WTC11 (cell line): ENCODE measurements around the gene SLC6A9. TPM values are rescaled to one million over a fixed set of nuclear protein-coding genes. Genes with fewer than 3 reads are reported as not detected.

ENCODE experiments used
- ATF3 ChIP-seq: sonication (generic); formaldehyde crosslinking; conservative IDR thresholded peaks from 2 replicates; pipeline ENCODE4 v1.8.1; 2022; ENCODE audit warnings: mild to moderate bottlenecking, missing genetic modification reagents
- CREB1 ChIP-seq: sonication (generic); formaldehyde crosslinking; IDR thresholded peaks from 2 replicates; pipeline ENCODE4 v1.8.0; 2023; ENCODE audit warnings: mild to moderate bottlenecking, missing genetic modification reagents
- E2F1 ChIP-seq: sonication (generic); formaldehyde crosslinking; IDR thresholded peaks from 2 replicates; pipeline ENCODE4 v1.8.0; 2022; ENCODE audit warnings: mild to moderate bottlenecking, missing genetic modification reagents
- ELF4 ChIP-seq: sonication (generic); formaldehyde crosslinking; IDR thresholded peaks from 2 replicates; pipeline ENCODE4 v1.8.1; 2022; ENCODE audit warnings: low read depth, mild to moderate bottlenecking, moderate library complexity, missing genetic modification reagents
- EMX1 ChIP-seq: fragments of 250-450 bp; sonication (Bioruptor Pico); IDR thresholded peaks from 2 replicates; pipeline ENCODE4 v1.8.0; 2021; ENCODE audit warnings: mild to moderate bottlenecking
- FOXK1 ChIP-seq: sonication (generic); formaldehyde crosslinking; IDR thresholded peaks from 2 replicates; pipeline ENCODE4 v1.8.0; 2022; ENCODE audit warnings: mild to moderate bottlenecking, moderate library complexity, missing genetic modification reagents
- HMGA2 ChIP-seq: fragments of 250-450 bp; sonication (Bioruptor Pico); IDR thresholded peaks from 2 replicates; pipeline ENCODE4 v1.4.0; 2021; ENCODE audit warnings: mild to moderate bottlenecking, moderate library complexity
- HMGXB4 ChIP-seq: sonication (generic); formaldehyde crosslinking; IDR thresholded peaks from 2 replicates; pipeline ENCODE4 v1.8.1; 2023; ENCODE audit warnings: mild to moderate bottlenecking, moderate library complexity, missing genetic modification reagents
- MYBL2 ChIP-seq: sonication (generic); formaldehyde crosslinking; IDR thresholded peaks from 2 replicates; pipeline ENCODE4 v1.8.1; 2023; ENCODE audit warnings: mild to moderate bottlenecking, moderate library complexity, missing genetic modification reagents
- NFYB ChIP-seq: sonication (generic); formaldehyde crosslinking; conservative IDR thresholded peaks from 2 replicates; pipeline ENCODE4 v1.8.0; 2022; ENCODE audit warnings: low read depth, missing genetic modification reagents
- NR2C2 ChIP-seq: sonication (generic); formaldehyde crosslinking; IDR thresholded peaks from 2 replicates; pipeline ENCODE4 v1.8.0; 2022; ENCODE audit warnings: mild to moderate bottlenecking, missing genetic modification reagents
- NR3C1 ChIP-seq: sonication (generic); formaldehyde crosslinking; conservative IDR thresholded peaks from 2 replicates; pipeline ENCODE4 v1.8.1; 2023; ENCODE audit warnings: low read depth, mild to moderate bottlenecking, missing genetic modification reagents
- PRRX2 ChIP-seq: fragments of 250-450 bp; sonication (Bioruptor Pico); IDR thresholded peaks from 2 replicates; pipeline ENCODE4 v1.8.0; 2021; ENCODE audit warnings: mild to moderate bottlenecking
- STAT6 ChIP-seq: sonication (generic); formaldehyde crosslinking; conservative IDR thresholded peaks from 2 replicates; pipeline ENCODE4 v1.8.1; 2023; ENCODE audit warnings: mild to moderate bottlenecking, low read depth, missing genetic modification reagents, moderate library complexity
- TP53 ChIP-seq: sonication (generic); formaldehyde crosslinking; IDR thresholded peaks from 2 replicates; pipeline ENCODE4 v1.8.1; 2023; ENCODE audit warnings: mild to moderate bottlenecking, missing genetic modification reagents
- ZMAT4 ChIP-seq: fragments of 250-450 bp; sonication (Bioruptor Pico); IDR thresholded peaks from 2 replicates; pipeline ENCODE4 v1.9.0; 2021; ENCODE audit warnings: mild to moderate bottlenecking
- ZNF317 ChIP-seq: sonication (generic); formaldehyde crosslinking; IDR thresholded peaks from 2 replicates; pipeline ENCODE4 v1.8.1; 2023; ENCODE audit warnings: low read depth, mild to moderate bottlenecking, moderate library complexity, missing genetic modification reagents, borderline replicate concordance
- total RNA-seq: library from RNA; stranded (reverse); gene quantifications from 3 replicates; pipeline ENCODE4 v1.2.3, GENCODE V29; 2021
- TF ChIP-seq, protein P1 (sequence below): sonication (generic); formaldehyde crosslinking; IDR thresholded peaks from 2 replicates; pipeline ENCODE4 v1.8.0; 2023; ENCODE audit warnings: missing genetic modification reagents
- TF ChIP-seq, protein P2 (sequence below): sonication (generic); formaldehyde crosslinking; IDR thresholded peaks from 2 replicates; pipeline ENCODE4 v1.8.1; 2022; ENCODE audit warnings: low read depth, mild to moderate bottlenecking, moderate library complexity, missing genetic modification reagents, borderline replicate concordance
- TF ChIP-seq, protein P3 (sequence below): fragments of 200-600 bp; IDR thresholded peaks from 2 replicates; pipeline ENCODE4 v1.8.0; 2022; ENCODE audit warnings: antibody characterized with exemption
- TF ChIP-seq, protein P4 (sequence below): sonication (generic); formaldehyde crosslinking; IDR thresholded peaks from 2 replicates; pipeline ENCODE4 v1.8.0; 2022; ENCODE audit warnings: mild to moderate bottlenecking, missing genetic modification reagents

SLC6A9 gene
- total RNA-seq, 1 experiment from 2014 or later: 14.4 TPM

- TF ChIP-seq, protein P1, sequence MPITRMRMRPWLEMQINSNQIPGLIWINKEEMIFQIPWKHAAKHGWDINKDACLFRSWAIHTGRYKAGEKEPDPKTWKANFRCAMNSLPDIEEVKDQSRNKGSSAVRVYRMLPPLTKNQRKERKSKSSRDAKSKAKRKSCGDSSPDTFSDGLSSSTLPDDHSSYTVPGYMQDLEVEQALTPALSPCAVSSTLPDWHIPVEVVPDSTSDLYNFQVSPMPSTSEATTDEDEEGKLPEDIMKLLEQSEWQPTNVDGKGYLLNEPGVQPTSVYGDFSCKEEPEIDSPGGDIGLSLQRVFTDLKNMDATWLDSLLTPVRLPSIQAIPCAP: no peak
- TF ChIP-seq CREB1 (CRISPR knock-in tag) (no peak), HMGXB4 (CRISPR knock-in tag) (no peak), TP53 (CRISPR knock-in tag) (0 out of 2 replicates have a peak, but pooled peaks have one; percentile 48), FOXK1 (CRISPR knock-in tag) (no peak), EMX1 (CRISPR knock-in tag) (no peak), ATF3 (CRISPR knock-in tag) (no peak), ZMAT4 (0 out of 2 replicates have a peak, but pooled peaks have one; percentile 6), STAT6 (CRISPR knock-in tag) (no peak), NR2C2 (CRISPR knock-in tag) (0 out of 2 replicates have a peak, but pooled peaks have one; percentile 8), NR3C1 (CRISPR knock-in tag) (no peak), PRRX2 (no peak), HMGA2 (no peak), ELF4 (CRISPR knock-in tag) (no peak), E2F1 (CRISPR knock-in tag) (no peak), ZNF317 (CRISPR knock-in tag) (no peak), NFYB (CRISPR knock-in tag) (no peak), MYBL2 (no peak)
- TF ChIP-seq, protein P2, sequence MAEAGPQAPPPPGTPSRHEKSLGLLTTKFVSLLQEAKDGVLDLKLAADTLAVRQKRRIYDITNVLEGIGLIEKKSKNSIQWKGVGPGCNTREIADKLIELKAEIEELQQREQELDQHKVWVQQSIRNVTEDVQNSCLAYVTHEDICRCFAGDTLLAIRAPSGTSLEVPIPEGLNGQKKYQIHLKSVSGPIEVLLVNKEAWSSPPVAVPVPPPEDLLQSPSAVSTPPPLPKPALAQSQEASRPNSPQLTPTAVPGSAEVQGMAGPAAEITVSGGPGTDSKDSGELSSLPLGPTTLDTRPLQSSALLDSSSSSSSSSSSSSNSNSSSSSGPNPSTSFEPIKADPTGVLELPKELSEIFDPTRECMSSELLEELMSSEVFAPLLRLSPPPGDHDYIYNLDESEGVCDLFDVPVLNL (CRISPR knock-in tag): no peak
- TF ChIP-seq, protein P3, sequence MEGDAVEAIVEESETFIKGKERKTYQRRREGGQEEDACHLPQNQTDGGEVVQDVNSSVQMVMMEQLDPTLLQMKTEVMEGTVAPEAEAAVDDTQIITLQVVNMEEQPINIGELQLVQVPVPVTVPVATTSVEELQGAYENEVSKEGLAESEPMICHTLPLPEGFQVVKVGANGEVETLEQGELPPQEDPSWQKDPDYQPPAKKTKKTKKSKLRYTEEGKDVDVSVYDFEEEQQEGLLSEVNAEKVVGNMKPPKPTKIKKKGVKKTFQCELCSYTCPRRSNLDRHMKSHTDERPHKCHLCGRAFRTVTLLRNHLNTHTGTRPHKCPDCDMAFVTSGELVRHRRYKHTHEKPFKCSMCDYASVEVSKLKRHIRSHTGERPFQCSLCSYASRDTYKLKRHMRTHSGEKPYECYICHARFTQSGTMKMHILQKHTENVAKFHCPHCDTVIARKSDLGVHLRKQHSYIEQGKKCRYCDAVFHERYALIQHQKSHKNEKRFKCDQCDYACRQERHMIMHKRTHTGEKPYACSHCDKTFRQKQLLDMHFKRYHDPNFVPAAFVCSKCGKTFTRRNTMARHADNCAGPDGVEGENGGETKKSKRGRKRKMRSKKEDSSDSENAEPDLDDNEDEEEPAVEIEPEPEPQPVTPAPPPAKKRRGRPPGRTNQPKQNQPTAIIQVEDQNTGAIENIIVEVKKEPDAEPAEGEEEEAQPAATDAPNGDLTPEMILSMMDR: no peak
- TF ChIP-seq, protein P4, sequence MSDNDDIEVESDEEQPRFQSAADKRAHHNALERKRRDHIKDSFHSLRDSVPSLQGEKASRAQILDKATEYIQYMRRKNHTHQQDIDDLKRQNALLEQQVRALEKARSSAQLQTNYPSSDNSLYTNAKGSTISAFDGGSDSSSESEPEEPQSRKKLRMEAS (CRISPR knock-in tag): peak; percentile 85
Measured at GRCh38 chr1:44029911-44030604, 1.2 kb downstream of the SLC6A9 start (continued).
